ENCODE data around the gene UGT8.

The UGT8 gene

DNA sequence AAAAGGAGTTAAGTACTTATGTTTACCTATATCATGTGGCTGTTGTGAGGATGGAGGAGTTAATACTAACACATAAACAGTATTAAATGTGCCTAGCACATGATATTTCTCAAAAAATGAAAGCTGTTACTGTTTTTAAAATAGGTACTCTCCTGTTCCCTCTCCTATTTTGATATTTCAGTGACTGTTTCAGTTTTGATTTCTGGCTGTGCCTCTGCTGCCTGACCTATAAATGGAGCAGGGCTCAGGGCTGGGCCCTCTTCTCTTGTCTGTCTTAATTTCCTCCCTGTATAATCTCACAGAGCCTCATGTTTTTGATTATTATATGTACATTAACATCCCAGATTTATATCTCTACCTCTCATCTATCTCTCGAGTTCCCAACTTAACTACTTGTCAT, 93.3 kb downstream of the UGT8 start:
- DNase-seq (ENCODE audit: low spot score) = no peak

DNA sequence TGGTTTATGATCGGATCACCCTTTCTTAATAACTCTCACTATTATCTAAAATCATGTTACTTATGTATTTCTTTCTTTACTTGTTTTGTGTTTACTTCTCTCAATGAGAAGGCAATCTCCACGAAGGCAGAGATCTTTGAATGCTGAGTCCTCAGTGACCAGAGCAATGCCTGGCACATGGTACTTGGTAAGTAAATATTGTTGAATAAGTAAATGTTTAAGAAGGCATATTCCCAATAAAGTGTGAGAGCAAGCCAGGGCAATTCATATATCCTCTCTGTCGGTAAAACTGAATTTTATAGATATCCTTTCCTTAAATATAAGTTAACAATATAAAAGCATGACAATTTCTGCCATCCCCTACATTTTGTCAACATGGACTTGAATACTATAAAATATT, 94.4 kb downstream of the UGT8 start:
- DNase-seq (ENCODE audit: low spot score) = no peak

DNA sequence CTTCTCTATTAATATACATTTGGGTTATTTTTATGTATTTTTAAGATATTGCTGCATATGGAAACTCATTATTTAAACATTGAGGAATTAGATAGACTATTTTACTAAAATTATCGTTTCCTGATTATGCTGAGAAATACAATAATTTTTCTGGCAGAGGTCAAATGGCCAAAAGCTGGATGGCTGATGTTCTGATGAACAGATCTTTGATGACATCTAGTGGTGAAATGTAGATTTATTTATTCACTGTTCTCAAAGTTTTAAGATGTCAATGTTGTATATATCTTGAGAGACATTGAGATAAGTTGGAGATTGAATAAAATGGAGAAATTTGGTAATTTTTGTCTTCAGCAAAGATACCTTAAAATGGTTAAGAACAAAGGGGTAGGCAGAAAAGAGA, 96.2 kb downstream of the UGT8 start:
- DNase-seq (ENCODE audit: low spot score) = peak; percentile 2

DNA sequence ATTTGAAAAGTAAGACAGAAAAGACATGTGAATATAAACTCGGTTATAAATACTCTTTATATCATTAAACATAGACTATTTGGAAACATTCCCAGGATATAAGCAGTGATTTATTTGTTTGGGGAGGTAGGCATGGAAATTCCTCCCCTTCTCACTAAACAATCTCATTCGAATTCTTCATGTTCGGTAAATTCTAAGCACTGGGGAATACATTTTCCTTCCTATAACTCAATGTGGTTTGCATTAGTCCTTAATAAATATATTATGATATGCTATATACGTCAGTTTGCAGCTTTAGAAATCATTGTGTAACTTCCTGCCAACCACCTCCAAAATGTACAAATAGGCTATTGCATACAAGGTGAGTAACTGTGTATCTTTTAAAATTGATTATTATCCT, 99.6 kb downstream of the UGT8 start:
- no peak for DNase-seq (ENCODE audit: low spot score)

DNA sequence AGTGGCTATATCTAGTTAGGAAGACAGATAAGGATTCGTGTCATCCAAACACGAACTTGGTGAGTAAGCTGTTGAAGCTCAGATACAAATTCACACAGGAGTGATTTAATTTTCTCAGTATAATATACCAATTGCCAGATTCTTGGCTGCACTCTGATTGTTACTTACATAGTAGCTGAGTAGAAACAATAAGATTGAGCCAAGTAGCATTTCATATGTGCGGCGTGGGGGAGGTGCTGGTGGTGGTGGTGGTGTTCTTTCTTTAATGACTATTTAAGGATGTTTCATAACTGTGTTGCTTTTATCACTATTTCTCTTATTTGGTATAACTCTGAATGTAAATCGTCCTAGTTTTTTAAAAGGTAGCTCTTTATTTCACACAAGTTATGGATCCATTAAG, 102.9 kb downstream of the UGT8 start:
- no peak for DNase-seq (ENCODE audit: low spot score)

GRCh38 chr4:114717432-114717831, 118.8 kb downstream of the UGT8 start:
- no peak for DNase-seq (ENCODE audit: low spot score)

- DNase-seq (ENCODE audit: low spot score) = no peak
Observed at GRCh38 chr4:114725066-114725465, 126.5 kb downstream of the UGT8 start.

- no peak for DNase-seq (ENCODE audit: low spot score)
Observed at GRCh38 chr4:114727461-114727860, 128.9 kb downstream of the UGT8 start.
